HG02852 (cell line): ENCODE results near the gene ERC2.

Experiments used
- ATAC-seq: cut with Tn5 transposase; IDR thresholded peaks from one replicate; pipeline ENCODE4 v1.9.1; 2021; ENCODE audit warnings: mild to moderate bottlenecking, moderate library complexity; ENCODE audit not compliant: unreplicated experiment

The ERC2 gene

DNA sequence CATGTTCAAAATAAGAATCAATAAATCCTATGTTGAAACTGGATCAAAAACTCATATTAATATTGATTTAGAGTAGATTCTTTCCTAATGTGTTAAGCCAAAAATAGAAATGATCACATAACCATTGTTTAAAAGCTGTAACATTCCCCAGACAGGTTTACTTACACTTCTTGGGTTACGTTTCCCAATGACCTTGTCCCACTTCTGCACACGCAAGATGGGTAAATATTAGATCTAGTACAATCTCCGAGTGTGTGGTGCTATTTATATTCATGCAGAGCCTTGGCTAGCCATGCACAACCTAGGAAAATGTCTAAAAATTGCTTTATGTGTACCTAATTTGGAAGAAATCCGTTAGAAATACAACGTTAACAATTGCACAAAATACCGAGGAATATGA, 39.6 kb downstream of the ERC2 start:
- no peak for ATAC-seq

DNA sequence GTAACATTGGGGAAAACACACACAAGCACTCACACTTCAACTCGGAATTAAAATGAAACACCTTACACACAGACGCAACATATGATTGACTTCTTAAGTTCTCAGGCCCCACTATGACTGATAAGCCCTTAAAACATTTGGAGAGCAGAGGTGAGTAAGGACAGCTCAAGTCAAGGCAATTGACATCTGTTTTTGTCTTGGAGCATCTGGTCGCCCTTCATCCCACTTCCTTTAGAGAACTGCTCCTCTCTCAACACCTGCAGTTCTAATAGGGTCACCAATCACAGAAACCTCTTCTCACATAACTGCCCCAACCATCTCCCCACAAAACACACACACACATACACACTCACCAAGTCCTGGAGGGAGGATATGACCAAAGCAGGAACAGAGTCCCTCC, 43.4 kb downstream of the ERC2 start:
- ATAC-seq: no peak

DNA sequence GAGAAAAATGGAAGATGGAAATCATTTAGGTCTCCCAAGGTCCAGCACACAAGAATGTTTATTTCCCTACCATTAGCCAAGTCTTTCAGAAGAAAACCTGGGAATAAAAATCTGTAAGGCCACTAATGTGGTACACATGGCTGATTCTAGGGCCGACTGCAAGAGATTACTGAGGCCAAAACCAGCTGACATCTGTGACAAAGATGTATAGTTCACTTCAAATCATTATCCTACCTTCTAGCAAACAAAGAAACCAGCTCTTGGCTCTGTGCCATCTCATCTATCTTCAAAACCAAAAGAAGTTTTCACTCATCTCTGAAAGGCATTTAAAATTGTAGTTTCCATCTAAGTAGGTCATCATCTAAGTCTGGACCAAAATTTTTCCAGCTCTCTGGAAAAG, 43.9 kb downstream of the ERC2 start:
- ATAC-seq: no peak

DNA sequence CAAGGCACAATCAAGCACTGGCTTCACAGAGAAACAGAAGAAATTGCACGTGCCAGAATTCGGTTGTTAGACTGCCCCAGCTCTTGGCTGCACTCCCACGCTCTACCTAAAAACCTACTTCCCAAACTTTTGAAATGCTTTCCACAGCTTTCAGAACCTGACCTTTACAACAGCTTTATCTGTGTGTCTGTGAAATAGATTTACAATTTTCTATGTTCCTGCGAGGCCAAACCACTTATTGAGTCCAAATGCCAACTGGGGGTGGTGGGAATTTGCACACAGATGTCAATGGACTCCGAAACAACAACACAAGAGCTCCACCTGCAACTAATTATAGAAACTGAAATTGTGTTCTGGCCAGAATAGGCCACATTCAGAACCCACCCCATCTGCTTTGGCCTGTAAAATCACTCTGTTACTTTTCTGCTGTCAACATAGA, 44.6 kb downstream of the ERC2 start:
- ATAC-seq: no peak

DNA sequence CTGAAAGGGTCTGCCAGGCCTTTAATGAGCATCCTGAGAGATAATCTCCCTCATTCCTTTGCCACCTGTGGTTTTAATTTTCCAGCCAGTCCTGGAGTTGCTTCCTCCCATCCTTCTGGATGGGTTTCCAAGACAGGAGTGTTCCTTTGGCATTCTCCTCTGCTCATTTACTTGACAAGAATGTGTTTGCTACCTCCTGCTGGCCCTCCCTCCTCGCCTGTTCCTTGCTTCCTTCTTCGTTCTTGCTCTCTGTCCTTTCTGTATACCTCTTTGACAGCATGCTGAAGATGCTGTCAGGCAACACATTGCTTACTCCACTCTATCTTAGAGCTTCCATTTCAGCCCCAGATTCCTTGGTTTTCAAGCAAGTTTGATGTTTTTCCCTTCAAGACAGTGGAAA, 46.0 kb downstream of the ERC2 start:
- no peak for ATAC-seq

DNA sequence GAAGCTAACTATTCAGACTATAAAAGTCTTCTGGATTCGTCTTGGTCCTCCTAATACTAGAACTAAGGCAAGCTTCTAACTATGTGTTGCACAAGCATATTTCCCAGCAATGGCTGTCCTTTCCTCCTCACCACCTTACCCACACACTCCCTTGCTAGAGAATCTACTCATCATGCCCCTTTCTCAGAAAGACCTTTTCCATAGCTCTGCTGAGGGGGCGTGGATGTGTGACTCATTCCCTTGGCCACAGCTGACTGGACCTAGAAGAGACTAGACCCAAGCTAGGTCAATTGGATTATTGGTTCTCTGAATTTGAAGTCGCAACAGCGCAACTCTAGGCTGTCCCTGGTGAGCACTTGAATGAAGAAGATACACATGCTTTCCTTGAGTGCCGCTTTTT, 47.1 kb downstream of the ERC2 start:
- ATAC-seq: no peak

DNA sequence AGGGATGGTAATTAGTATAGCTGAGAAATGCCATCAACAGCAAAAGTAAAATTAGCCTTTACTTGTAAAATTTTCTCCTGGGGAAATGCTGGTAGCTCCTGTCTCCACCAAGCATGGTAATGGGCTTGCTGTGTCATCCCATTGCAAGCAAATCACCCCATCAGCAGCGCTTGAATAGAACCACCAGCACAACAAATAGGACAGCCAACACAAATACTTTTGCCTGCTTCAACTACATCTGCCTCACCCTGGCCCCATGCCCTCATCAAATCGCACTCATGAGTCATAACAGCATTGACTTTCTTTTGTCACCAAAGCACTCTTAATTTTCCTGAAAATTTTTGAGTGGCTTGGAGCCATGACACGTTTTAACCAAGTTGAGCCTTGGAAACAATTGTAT, 52.6 kb downstream of the ERC2 start:
- ATAC-seq: no peak

DNA sequence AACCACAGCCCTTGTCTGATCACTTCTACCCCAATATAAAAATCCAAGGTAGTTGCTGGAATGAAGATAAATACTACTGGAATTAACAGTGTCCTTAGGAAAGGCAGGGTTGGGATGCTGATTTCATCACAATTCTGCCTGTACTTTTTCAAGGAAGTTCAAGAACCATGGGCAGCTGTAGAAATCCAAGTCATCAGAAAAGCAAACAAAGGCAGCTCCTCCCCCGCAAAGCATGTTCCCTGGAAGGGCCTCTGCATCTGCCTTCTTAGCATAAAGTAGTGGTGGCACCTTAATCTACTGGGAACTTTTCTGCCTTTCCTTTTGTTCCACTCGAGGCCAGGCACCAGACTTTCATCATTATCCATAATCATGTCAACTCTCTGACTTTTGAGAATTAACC, 54.4 kb downstream of the ERC2 start:
- ATAC-seq: no peak

DNA sequence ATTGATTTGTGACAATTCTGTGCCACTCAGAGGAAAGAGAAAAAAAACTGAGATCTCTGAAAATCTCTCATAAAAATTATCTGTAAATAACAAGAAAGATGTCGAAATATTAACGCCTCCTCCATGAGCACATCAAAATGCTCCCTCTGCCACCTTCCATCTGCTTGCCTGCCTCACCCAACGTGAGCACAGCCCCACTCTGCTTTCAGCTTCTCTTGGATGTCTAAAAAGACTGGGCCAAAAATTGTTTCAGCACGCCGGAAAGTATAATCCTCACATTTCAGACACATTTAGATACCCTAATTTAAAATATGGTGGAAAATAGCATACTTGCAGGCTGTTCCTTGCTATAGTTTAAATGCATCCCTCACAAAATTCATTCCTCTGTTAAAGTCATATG, 57.1 kb downstream of the ERC2 start:
- ATAC-seq: no peak

DNA sequence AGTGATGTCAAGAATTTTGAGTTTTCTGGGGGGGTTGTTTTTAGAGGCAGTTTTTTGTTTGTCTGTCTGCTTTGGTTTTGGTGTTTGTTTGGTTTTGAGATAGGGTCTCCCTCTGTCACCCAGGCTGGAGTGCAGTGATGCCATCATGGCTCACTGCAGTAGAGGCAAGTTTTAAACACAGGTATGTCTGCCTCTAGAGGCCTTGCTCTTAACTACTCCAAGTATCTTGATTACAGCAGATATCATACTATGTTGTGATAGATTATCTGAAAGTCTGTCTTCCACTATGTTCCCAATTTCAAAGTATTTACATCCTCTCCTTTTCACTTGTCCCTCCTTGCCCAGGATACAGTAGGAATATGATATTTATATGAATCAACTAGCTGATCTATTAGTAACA, 57.7 kb downstream of the ERC2 start:
- ATAC-seq: no peak

DNA sequence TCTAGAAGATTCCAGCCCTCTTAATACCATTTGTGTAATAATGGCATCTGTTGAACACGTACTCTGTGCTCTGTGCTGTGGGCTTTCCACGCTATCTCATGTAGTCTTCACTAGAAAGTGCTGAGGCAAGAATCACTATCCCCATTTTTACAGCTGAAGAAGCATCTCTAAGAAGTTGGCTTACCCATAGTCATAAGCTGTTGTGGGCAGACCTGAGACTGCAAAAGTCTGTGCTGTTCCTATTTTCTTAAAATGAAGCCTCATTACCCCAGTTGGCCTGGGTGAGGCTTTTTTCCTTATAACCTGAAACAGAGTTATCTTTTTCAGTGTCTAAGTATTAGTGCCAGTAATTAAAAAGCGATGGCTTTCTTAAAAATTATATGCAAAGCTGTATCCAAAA, 58.5 kb downstream of the ERC2 start:
- no peak for ATAC-seq

DNA sequence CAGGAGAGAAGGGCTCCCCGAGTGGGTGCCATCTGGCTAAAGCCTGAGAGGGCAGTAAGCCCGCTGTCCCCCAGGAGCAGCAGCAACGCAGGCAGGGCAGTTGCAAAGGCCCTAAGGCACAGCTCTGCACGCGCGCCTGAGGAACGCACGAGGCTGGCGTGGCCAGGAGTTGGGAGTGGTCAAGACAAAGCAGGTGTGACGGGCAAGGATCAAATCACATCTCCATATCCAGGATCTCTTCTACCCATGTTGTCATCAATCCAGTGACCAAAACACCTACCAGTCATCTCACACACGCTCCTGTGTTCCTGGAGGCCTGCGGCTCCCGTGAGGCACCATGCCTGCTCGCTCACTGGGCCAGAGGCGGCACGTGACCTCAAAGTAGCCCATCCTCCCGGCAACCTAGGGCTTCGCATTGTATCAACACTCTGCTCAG, 59.5 kb downstream of the ERC2 start:
- ATAC-seq: no peak

DNA sequence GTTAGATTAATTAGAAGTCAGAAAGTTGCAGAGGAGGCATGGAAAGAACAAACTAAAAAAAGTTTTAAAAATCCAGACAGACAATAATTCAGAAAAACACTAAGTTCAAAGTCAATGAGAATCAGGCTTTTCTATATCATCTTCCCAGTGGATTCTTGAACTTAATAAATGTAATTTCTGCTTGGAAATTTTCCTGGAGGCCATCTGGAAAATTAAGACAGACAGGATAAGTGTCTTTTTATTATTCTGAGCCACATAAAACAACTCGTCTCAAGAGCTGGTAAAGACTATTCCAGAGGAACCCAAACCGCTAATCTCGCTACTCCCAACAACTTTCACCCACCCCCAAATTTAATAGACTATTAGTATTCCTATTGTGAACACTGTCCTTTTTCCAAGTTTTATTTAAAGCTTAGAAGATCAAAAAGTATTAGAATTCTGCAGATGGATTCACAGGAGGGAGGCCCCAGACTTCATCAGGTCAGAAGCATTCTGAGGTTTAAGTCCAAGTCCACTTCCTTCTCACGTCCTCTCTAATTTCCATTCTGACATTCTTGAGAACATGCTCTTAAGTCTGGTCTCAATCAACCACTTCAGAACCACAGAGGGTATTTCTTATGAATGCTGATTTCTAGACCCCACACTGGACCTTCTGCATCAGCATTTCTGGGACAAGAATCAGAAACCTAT, 61.3 kb downstream of the ERC2 start:
- no peak for ATAC-seq

DNA sequence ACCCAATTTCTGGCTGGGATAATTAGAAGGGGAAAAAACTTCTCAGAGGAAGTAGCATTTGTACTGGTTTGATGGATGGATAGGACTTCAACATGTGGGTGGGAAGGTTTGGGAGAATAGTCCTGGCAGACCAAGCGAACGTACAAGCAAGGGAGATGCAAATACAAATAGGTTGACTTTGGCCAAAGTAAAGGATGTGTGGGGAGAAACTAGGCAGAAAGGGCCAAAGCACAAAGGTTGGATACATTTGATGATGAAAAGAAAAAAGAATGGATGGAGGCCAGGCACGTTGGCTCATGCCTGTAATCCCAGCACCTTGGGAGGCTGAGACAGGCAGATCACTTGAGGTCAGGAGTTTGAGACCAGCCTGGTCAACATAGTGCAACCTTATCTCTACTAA, 63.4 kb downstream of the ERC2 start:
- ATAC-seq: no peak

DNA sequence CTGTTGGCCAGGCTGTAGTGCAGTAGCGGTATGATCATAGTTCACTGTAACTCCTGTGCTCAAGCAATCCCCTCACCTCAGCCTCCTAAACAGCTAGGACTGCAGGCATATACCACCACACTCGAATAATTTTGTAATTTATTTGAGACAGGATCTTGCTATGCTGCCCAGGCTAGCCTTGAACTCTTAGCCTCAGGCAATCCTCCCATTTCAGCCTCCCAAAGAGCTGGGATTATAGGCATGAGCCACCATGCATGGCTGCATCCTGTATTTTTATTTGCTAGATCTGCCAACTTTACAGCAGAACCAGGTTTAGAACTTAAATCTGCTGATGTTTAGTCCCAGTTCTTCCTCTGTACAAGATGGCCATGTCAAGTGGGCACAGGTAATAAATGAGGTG, 69.6 kb downstream of the ERC2 start:
- ATAC-seq: no peak

DNA sequence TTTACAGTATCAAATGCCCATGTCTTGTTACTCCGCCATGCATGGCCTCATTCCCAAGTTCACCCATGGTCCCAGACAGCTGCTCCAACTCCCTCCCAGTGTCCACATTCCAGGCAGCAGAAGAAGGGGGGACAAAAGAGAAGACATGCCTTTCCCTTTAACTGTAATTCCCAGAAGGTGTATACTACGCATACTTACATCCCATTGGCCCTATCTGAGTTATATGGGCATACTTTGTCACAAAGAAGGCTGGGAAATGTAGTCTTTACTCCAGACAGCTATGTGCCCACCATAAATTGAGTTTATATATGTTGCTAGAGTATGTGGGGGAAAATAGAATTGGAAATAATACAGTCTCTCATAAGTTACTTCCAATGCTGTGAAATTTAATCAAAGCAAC, 70.5 kb downstream of the ERC2 start:
- ATAC-seq: no peak

DNA sequence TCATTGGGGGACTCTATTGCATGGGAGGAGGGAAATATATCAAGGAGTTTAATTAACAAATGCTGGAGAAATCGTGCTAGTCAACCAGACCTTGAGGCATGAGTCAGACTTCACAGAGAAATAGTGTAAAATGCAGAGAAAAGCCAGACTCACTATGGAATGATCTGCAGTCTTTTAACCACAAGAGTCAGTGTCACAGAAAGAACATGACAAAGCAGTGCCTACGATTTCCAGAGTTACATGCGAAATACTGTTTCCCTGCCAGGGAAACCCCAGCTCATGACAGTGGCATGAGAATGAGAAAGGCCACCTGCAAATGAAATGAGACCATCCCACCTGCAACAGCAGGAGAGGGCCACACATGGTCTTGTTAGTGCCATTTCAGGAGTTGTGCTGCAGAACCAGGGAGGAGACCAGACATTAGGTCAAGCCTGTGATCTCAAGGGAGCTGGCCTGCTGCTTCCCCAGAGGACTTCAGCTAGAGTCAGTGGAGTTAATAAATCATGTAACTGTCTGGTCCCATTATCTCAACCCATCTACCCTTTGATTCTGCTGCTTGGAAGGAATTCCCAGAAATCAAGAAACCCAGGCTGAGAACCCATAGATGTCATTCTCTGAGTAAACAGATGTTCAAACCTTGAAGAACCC, 79.0 kb downstream of the ERC2 start:
- no peak for ATAC-seq

DNA sequence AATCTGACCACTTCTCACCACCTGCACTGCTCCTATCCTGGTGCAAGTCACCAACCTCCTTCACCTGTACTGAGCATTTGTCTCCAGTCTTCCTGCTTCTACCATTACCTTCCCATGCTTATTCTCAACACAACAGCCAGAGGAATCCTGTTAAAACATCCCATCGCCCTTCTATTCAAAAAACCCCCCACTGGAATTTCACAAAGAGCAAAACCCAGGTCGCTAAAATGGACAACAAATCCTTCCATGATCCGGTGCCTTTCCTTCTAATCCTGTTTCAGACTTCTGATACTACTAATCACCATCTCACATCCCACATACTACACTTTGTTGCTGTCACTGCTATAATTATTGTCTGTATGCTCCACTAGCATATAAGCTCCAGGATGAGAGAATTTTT, 85.2 kb downstream of the ERC2 start:
- ATAC-seq: no peak

DNA sequence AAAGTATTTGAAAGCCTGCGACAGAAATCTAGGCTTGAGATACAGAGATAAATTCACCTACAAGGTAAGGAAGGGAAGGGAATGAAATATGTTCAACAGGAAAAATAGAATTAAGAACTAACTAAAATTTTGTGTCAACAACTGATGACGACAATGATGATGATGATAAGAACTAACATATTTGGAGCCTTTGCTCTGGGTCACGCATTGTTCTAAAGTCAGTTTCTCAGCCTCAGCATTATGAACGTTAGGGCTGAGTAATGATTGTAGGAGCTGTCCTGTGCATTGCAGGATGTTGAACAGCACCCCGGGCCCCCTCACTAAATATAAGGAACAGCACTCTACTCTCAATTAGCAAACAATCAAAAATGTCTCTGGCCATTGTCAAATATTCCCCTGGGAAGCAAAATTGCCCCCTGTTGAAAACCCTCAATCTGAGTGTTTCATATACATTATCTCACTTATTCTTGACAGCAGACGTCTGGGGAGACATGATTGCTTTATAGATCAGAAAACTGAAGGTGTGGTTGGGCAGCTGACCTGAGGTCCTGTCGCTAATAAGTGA, 88.5 kb downstream of the ERC2 start:
- no peak for ATAC-seq

DNA sequence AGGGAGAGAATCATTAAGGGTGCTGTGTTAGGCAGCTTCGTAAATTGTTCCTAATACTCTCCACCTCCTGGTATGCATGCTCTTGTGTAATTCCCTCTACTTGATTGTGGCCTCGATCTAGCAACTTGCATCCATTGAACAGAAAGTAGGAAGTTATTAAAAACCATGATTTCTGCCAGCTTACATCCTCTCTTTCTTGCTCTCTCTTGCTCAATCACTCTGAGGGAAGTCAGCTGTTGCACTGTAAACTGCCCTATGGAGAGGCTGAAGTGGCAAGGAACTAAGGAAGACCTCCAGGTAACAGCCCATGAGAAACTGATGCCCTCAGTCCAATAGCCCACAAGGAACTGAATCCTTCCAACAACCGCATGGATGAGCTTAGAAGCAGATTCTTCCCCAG, 92.6 kb downstream of the ERC2 start:
- ATAC-seq: no peak

DNA sequence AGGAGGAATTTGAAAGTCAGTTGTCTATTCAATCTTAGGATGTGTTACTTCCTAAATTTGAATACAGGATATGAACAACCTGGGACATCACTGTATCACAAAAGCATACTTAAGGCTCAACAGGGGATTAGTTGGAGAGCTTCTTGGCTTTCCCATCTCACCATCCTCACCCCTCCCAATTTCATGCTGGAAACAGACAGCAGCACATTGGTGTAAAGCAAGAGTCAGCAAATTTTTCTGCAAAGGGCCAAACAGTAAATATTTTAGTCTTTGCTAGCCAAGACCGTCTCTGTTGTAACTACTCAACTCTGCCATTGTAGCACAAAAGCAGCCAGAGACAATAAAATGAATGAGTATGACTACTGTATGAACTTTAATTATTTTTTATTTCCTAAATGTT, 94.9 kb downstream of the ERC2 start:
- ATAC-seq: no peak

DNA sequence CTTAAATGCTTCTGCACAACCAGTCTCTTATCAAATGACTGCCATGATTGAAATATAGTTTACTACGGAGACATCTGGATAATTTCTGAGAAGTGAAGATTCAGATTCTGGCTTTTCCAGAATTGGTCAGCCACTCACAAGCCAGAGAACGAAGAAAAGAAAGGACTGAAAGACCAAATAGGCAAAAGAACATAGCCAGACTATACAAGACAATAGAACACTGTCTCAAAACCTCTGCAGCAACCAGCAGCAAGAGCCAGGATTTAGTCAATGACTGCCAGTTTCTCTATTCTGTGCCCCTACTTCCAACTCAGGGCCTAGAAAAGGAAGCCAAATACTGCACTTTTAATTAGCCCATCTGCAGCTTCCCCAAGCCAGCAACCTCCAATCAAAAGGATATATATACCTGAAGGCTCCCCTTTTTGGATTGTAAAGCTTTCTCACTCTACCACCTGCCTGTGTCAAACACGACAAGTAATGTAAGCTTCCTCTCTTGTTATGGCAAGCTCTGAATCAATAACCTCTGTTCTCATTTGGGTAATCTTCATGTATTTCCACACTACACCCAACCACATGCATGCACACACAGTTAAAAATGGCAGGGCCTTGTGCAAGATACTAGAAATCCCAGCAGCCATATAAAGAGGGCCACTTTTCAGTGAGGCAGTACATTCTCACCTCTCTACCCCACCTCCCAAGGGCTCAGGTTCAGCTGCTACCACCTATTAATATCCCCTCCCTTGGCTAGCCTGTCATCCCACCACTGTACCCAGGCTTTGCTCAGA, 97.1 kb downstream of the ERC2 start:
- no peak for ATAC-seq
